HCT116 (cell line): ENCODE measurements around the gene CRELD2. TPM values are rescaled to one million over a fixed set of nuclear protein-coding genes. Genes with fewer than 3 reads are reported as not detected.

Experiments
- ATAC-seq: fragments of 200-7000 bp; cut with Tn5 transposase; 2 replicates; pipeline ENCODE4 v1.9.1; 2020; ENCODE audit warnings: mild to moderate bottlenecking, moderate library complexity
- BruUV-seq: library from RNA; stranded (reverse); fragments of 400-500 nt; replicated peaks from 2 replicates; lab custom pipeline; 2021; lab: Mats Ljungman, UMichigan
- CTCF ChIA-PET: fragments of 300-600 bp; sonication (Branson Sonifier 250); formaldehyde crosslinking; loops from one replicate; lab custom pipeline; 2021; ENCODE audit warnings: antibody characterized with exemption; lab: Charles Lee
- POLR2A ChIA-PET: fragments of 300-600, 350-600 bp; sonication (Branson Sonifier 250); formaldehyde crosslinking; loops from one replicate; lab custom pipeline; 2021; ENCODE audit warnings: antibody characterized with exemption; lab: Charles Lee
- RAD21 ChIA-PET, 2 experiments: fragments of 300-600 bp; sonication (Branson Sonifier 250); formaldehyde crosslinking; loops; one replicate each; lab custom pipeline; 2023; ENCODE audit warnings: low total read pairs in 2 of 2; ENCODE audit not compliant: uncharacterized antibody in 2 of 2, unreplicated experiment in 2 of 2, low non-redundant PET in 1 of 2; lab: Charles Lee
- DNase-seq: peaks from one replicate; pipeline ENCODE4 v3.0.0-alpha.2; 2010; ENCODE audit warnings: low read depth, low spot score
- H2AFZ ChIP-seq: fragments of 200-600 bp; shearing (Covaris generic), sonication (generic); 2 replicates; pipeline ENCODE4 v1.6.1; 2017; ENCODE audit warnings: low read depth, mixed run types, mixed read lengths, antibody characterized with exemption, low read length; ENCODE audit not compliant: poor library complexity, severe bottlenecking
- H3K27ac ChIP-seq: 2 replicates; pipeline ENCODE4 v1.5.1; 2012; ENCODE audit warnings: low read depth, low read length
- H3K27me3 ChIP-seq: fragments of 200-600 bp; sonication (generic); 2 replicates; pipeline ENCODE4 v1.6.1; 2016; ENCODE audit warnings: mixed run types, low read length, mixed read lengths; ENCODE audit not compliant: insufficient read depth
- H3K36me3 ChIP-seq, 2 experiments: fragments of 200-500 bp in 1 of 2; fragments of 200-600 bp in 1 of 2; sonication (Bioruptor generic) in 1 of 2; sonication (generic) in 1 of 2; 2 replicates each; pipeline versions ENCODE4 v1.5.1 to v1.6.1; 2014 to 2016; ENCODE audit warnings: low read length in 2 of 2, inconsistent platforms in 1 of 2, mixed read lengths in 1 of 2, mixed run types in 1 of 2; ENCODE audit not compliant: insufficient read depth in 2 of 2, control insufficient read depth in 1 of 2
- H3K4me1 ChIP-seq, 2 experiments: fragments of 200-600 bp in 1 of 2; sonication (generic) in 1 of 2; 2 replicates each; pipeline versions ENCODE4 v1.5.1 to v1.6.1; 2012 to 2017; ENCODE audit warnings: low read length in 2 of 2, inconsistent platforms in 1 of 2, mild to moderate bottlenecking in 1 of 2, mixed read lengths in 1 of 2, mixed run types in 1 of 2, moderate library complexity in 1 of 2; ENCODE audit not compliant: insufficient read depth in 2 of 2, control insufficient read depth in 1 of 2
- H3K4me2 ChIP-seq: fragments of 200-600 bp; sonication (generic); 2 replicates; pipeline ENCODE4 v1.6.1; 2017; ENCODE audit warnings: mixed run types, low read length, mixed read lengths
- H3K4me3 ChIP-seq, 2 experiments: fragments of 200-600 bp in 1 of 2; sonication (generic) in 1 of 2; replicated peaks in 1 of 2; 2 replicates each; pipeline ENCODE4 v1.5.1; 2011 to 2016; ENCODE audit warnings: low read length in 2 of 2, control low read depth in 1 of 2, low read depth in 1 of 2, mild to moderate bottlenecking in 1 of 2, mixed read lengths in 1 of 2, mixed run types in 1 of 2
- H3K79me2 ChIP-seq: fragments of 200-600 bp; sonication (generic); 2 replicates; pipeline ENCODE4 v1.6.1; 2017; ENCODE audit warnings: mild to moderate bottlenecking, mixed run types, low read length, moderate library complexity, mixed read lengths; ENCODE audit not compliant: insufficient read depth
- H3K9ac ChIP-seq: fragments of 200-600 bp; sonication (generic); 2 replicates; pipeline ENCODE4 v1.6.1; 2016; ENCODE audit warnings: low read length, mixed read lengths
- H3K9me2 ChIP-seq: fragments of 200-600 bp; sonication (generic), shearing (Covaris generic); 2 replicates; pipeline ENCODE4 v1.6.1; 2017; ENCODE audit warnings: mixed run types, mild to moderate bottlenecking, moderate library complexity; ENCODE audit not compliant: insufficient read depth
- H3K9me3 ChIP-seq, 2 experiments: fragments of 200-500 bp in 1 of 2; fragments of 200-600 bp in 1 of 2; sonication (Bioruptor generic) in 1 of 2; sonication (generic) in 1 of 2; 2 replicates each; pipeline ENCODE4 v1.6.1; 2014 to 2017; ENCODE audit warnings: low read length in 2 of 2, mixed read lengths in 2 of 2, inconsistent platforms in 1 of 2, low read depth in 1 of 2, mild to moderate bottlenecking in 1 of 2, mixed run types in 1 of 2, moderate library complexity in 1 of 2; ENCODE audit not compliant: control insufficient read depth in 1 of 2, insufficient read depth in 1 of 2
- H4K20me1 ChIP-seq: fragments of 200-600 bp; sonication (generic), shearing (Covaris generic); 2 replicates; pipeline ENCODE4 v1.6.1; 2017; ENCODE audit warnings: mixed run types, mild to moderate bottlenecking, moderate library complexity; ENCODE audit not compliant: insufficient read depth
- CBX3 ChIP-seq: IDR thresholded peaks from 2 replicates; pipeline ENCODE4 v1.6.1; 2012; ENCODE audit warnings: low read depth
- CEBPB ChIP-seq: IDR thresholded peaks from 2 replicates; pipeline ENCODE4 v1.6.1; 2012; ENCODE audit warnings: low read depth
- EGR1 ChIP-seq: IDR thresholded peaks from 2 replicates; pipeline ENCODE4 v1.6.1; 2012; ENCODE audit warnings: low read depth
- ELF1 ChIP-seq: IDR thresholded peaks from 2 replicates; pipeline ENCODE4 v1.6.1; 2012; ENCODE audit warnings: low read depth, borderline replicate concordance
- EZH2 ChIP-seq: fragments of 200-600 bp; sonication (generic); IDR thresholded peaks from 2 replicates; pipeline ENCODE4 v1.6.1; 2017; ENCODE audit warnings: antibody characterized with exemption, mixed run types
- FOSL1 ChIP-seq: IDR thresholded peaks from 2 replicates; pipeline ENCODE4 v1.6.1; 2012; ENCODE audit warnings: low read depth
- JUND ChIP-seq: IDR thresholded peaks from 2 replicates; pipeline ENCODE4 v1.6.1; 2012
- POLR2A ChIP-seq: IDR thresholded peaks from 2 replicates; pipeline ENCODE4 v1.7.0; 2011; ENCODE audit warnings: borderline replicate concordance; ENCODE audit not compliant: insufficient read depth, insufficient read length; ENCODE audit errors: extremely low read depth
- POLR2AphosphoS5 ChIP-seq: IDR thresholded peaks from 2 replicates; pipeline ENCODE4 v1.6.1; 2011; ENCODE audit warnings: mild to moderate bottlenecking, low read depth, low read length, moderate library complexity
- RAD21 ChIP-seq: IDR thresholded peaks from 2 replicates; pipeline ENCODE4 v1.6.1; 2012; ENCODE audit warnings: low read depth, mild to moderate bottlenecking
- SRF ChIP-seq: IDR thresholded peaks from 2 replicates; pipeline ENCODE4 v1.6.1; 2012; ENCODE audit warnings: low read depth
- TCF7L2 ChIP-seq: IDR thresholded peaks from 2 replicates; pipeline ENCODE4 v1.7.0; 2011; ENCODE audit warnings: borderline replicate concordance, inconsistent platforms; ENCODE audit not compliant: insufficient read depth, insufficient read length; ENCODE audit errors: extremely low read depth
- YY1 ChIP-seq: IDR thresholded peaks from 2 replicates; pipeline ENCODE4 v1.6.1; 2011; ENCODE audit warnings: low read length, low read depth, moderate library complexity, mild to moderate bottlenecking; ENCODE audit not compliant: insufficient replicate concordance; ENCODE audit errors: extremely low read depth
- ZNF274 ChIP-seq: fragments of 200-500 bp; sonication (Bioruptor generic); IDR thresholded peaks from 2 replicates; pipeline ENCODE4 v1.6.1; 2014; ENCODE audit warnings: mild to moderate bottlenecking, low read depth, low read length, inconsistent platforms
- intact Hi-C: fragments of 100-400 bp; cut with micrococcal nuclease; formaldehyde crosslinking; loops from 2 replicates; pipeline ENCODE4 v1.10.0; 2022
- total RNA-seq: library from RNA; stranded (reverse); gene quantifications from one replicate; pipeline ENCODE4 v1.2.1, GENCODE V29; 2021; ENCODE audit not compliant: unreplicated experiment
- TF ChIP-seq, protein P1 (sequence below): IDR thresholded peaks from 2 replicates; pipeline ENCODE4 v1.6.1; 2012
- TF ChIP-seq, protein P2 (sequence below), 3 experiments: fragments of 200-600 bp in 1 of 3; sonication (generic) in 1 of 3; IDR thresholded peaks in 2 of 3; conservative IDR thresholded peaks in 1 of 3; 2 replicates each; pipeline ENCODE4 v1.5.1; 2012 to 2017; ENCODE audit warnings: low read depth in 2 of 3, low read length in 2 of 3, antibody characterized with exemption in 1 of 3, borderline replicate concordance in 1 of 3, control low read depth in 1 of 3, mild to moderate bottlenecking in 1 of 3, mixed read lengths in 1 of 3, mixed run types in 1 of 3, moderate library complexity in 1 of 3; ENCODE audit not compliant: insufficient read depth in 1 of 3
- TF ChIP-seq, protein P3 (sequence below): IDR thresholded peaks from 2 replicates; pipeline ENCODE4 v1.6.1; 2011; ENCODE audit warnings: mild to moderate bottlenecking, low read length, moderate library complexity; ENCODE audit not compliant: insufficient replicate concordance; ENCODE audit errors: extremely low read depth
- TF ChIP-seq, protein P4 (sequence below): IDR thresholded peaks from 2 replicates; pipeline ENCODE4 v1.6.1; 2012

CRELD2 gene
- total RNA-seq, 1 experiment from 2014 or later: 45.8 TPM

DNA sequence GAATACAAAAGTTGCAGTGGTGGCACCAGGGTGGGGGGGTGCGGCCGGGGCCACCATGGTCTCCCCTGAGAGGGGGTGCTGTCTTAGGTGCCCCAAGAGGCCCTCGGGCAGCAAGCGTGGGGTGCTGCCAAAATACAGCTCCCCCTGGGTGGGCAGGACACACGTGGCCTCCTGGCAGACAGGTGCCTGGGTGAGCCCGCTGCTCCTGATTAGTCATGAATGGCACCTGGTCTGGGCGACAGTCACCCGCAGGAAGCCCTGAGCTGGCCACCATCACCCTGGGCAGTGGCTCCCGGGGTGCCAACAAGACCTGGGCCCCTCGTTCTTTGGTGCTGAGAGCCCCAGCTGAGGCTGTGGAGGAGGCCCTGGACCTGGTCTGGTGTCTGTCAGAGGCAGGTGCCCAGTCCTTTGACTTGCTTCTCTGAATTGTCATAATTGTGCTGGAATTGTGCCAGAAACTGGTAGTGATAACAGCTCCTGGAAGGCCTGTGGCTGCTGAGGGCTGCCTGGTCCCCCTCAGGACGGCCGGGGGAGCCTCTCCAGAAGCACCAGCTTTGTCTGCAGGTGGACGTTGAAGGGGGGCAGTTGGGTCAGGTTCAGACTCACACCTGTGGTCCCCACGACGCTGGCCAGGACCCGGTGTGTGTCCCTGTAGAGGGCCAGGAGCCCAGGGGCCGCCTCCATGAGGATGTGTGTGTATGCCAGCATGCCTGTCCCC, 15.0 kb upstream of the CRELD2 start (continued):
- TF ChIP-seq TCF7L2 (no peak), CEBPB (no peak), EZH2 (no peak), FOSL1 (no peak)
- TF ChIP-seq, protein P1, sequence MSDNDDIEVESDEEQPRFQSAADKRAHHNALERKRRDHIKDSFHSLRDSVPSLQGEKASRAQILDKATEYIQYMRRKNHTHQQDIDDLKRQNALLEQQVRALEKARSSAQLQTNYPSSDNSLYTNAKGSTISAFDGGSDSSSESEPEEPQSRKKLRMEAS: no peak
- TF ChIP-seq, protein P2, sequence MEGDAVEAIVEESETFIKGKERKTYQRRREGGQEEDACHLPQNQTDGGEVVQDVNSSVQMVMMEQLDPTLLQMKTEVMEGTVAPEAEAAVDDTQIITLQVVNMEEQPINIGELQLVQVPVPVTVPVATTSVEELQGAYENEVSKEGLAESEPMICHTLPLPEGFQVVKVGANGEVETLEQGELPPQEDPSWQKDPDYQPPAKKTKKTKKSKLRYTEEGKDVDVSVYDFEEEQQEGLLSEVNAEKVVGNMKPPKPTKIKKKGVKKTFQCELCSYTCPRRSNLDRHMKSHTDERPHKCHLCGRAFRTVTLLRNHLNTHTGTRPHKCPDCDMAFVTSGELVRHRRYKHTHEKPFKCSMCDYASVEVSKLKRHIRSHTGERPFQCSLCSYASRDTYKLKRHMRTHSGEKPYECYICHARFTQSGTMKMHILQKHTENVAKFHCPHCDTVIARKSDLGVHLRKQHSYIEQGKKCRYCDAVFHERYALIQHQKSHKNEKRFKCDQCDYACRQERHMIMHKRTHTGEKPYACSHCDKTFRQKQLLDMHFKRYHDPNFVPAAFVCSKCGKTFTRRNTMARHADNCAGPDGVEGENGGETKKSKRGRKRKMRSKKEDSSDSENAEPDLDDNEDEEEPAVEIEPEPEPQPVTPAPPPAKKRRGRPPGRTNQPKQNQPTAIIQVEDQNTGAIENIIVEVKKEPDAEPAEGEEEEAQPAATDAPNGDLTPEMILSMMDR (IDR thresholded peaks at IDR 0.05 in 2 of 3, conservative IDR thresholded peaks at IDR 0.05 in 1 of 3; ENCODE audit: borderline replicate concordance in 1 of 3, insufficient read depth in 1 of 3, low read depth in 2 of 3, low read length in 2 of 3): no peak

DNA sequence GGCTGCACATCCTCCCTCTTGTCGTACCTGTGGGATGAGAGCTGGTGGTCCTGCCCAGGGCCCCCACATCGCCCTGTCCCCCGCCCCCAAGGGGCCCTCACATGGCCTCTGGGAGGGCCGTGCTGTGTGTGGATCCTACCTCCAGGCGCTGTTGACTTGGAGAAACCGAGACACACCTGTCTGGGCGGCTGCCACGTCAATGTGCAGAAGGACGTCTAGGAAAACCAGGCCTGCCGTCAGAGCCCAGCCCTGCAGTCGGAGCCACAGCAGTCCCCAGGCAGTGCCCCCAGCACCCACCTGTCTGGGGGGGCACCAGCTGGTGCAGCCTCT, 14.4 kb upstream of the CRELD2 start:
- Histone ChIP-seq H3K4me2 (no peak overlapping the region), H3K36me3 (peaks cover 3 to 14% of the 10 kb centered on the region in 2 experiments; a peak in 3 of 4 replicates), H2AFZ (no peak overlapping the region), H3K9ac (no peak overlapping the region), H4K20me1 (no peaks in the 10 kb centered on the region), H3K27ac (no peak overlapping the region), H3K4me1 (no peaks in the 10 kb centered on the region), H3K9me2 (no peaks in the 10 kb centered on the region), H3K79me2 (no peaks in the 10 kb centered on the region), H3K4me3 (no peak overlapping the region), H3K27me3 (no peaks in the 10 kb centered on the region), H3K9me3 (no peaks in the 10 kb centered on the region)
- ATAC-seq: no peak
- RAD21 ChIA-PET: no interaction called here
- POLR2A ChIA-PET: no interaction called here
- CTCF ChIA-PET: no interaction called here
- BruUV-seq: no TSS peak
- intact Hi-C loops: no loop called here
- DNase-seq: no peak
- TF ChIP-seq CBX3 (no peak), ELF1 (no peak), FOSL1 (no peak), SRF (no peak), JUND (no peak), ZNF274 (no peak), POLR2A (no peak), RAD21 (no peak), EZH2 (no peak), YY1 (no peak), EGR1 (no peak), POLR2AphosphoS5 (no peak)
- TF ChIP-seq, protein P1: no peak
- TF ChIP-seq, protein P3, sequence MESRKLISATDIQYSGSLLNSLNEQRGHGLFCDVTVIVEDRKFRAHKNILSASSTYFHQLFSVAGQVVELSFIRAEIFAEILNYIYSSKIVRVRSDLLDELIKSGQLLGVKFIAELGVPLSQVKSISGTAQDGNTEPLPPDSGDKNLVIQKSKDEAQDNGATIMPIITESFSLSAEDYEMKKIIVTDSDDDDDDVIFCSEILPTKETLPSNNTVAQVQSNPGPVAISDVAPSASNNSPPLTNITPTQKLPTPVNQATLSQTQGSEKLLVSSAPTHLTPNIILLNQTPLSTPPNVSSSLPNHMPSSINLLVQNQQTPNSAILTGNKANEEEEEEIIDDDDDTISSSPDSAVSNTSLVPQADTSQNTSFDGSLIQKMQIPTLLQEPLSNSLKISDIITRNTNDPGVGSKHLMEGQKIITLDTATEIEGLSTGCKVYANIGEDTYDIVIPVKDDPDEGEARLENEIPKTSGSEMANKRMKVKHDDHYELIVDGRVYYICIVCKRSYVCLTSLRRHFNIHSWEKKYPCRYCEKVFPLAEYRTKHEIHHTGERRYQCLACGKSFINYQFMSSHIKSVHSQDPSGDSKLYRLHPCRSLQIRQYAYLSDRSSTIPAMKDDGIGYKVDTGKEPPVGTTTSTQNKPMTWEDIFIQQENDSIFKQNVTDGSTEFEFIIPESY: no peak
- TF ChIP-seq, protein P4, sequence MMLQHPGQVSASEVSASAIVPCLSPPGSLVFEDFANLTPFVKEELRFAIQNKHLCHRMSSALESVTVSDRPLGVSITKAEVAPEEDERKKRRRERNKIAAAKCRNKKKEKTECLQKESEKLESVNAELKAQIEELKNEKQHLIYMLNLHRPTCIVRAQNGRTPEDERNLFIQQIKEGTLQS: no peak
- TF ChIP-seq, protein P2 (IDR thresholded peaks at IDR 0.05 in 2 of 3, conservative IDR thresholded peaks at IDR 0.05 in 1 of 3; ENCODE audit: borderline replicate concordance in 1 of 3, insufficient read depth in 1 of 3, low read depth in 2 of 3, low read length in 2 of 3): no peak
